Transverse colon (tissue), 3 donors: ENCODE measurements around the gene ZNF14.
"Not testable (repeated sequence)": the region's sequence is repeated elsewhere in the genome, so short reads cannot be mapped to it uniquely, and the experiment has no call there.

Source experiments
- CTCF ChIP-seq, 5 experiments: fragments of 200-600 bp in 3 of 5; fragments of 450-650 bp in 2 of 5; sonication (generic) in 3 of 5; IDR thresholded peaks; 1 replicate in 2 of 5; 2 replicates in 3 of 5; pipeline ENCODE4 v1.5.1; 2016 to 2017; ENCODE audit warnings: antibody characterized with exemption in 5 of 5, inconsistent platforms in 3 of 5, mild to moderate bottlenecking in 2 of 5, moderate library complexity in 1 of 5
- EP300 ChIP-seq: sonication (generic); formaldehyde crosslinking; IDR thresholded peaks from one replicate; pipeline ENCODE4 v1.6.1; 2017; ENCODE audit warnings: antibody characterized with exemption, low read depth
- POLR2A ChIP-seq: fragments of 450-650 bp; IDR thresholded peaks from one replicate; pipeline ENCODE4 v1.6.1; 2016; ENCODE audit warnings: antibody characterized with exemption, mild to moderate bottlenecking, moderate library complexity

- not testable (repeated sequence) for TF ChIP-seq CTCF (IDR thresholded peaks at IDR 0.05); EP300; POLR2A
Observed at GRCh38 chr19:19771963-19772362, 39.1 kb upstream of the ZNF14 start.
